NCI-H2171 treated with DMSO at 0.1 percent for 48 hours (cell line): ENCODE data around the gene C3orf20.

ENCODE experiments used
- DNase-seq: peaks from one replicate; lab custom pipeline; 2025; lab: John Stamatoyannopoulos, UW

The C3orf20 gene

DNA sequence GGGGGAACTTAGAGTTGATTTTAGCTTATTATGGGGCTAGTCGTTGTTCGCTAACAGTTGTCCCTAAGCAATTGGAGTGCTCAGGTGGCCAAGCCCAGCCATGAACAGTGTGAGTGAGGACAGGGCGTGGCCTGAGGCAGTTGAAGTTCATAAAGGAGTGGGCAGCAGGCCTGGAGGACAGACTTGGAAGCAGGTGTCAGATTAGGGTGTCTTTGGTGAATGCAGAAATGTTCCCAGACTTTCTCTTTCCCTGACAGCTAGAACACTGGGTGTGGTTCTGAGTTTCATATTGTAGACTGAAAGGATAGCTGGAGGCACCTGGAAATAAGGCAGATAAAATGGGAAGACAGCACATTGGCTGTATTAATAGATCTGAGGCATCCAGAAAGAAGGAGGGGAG, 84.0 kb downstream of the C3orf20 start:
- no peak for DNase-seq

DNA sequence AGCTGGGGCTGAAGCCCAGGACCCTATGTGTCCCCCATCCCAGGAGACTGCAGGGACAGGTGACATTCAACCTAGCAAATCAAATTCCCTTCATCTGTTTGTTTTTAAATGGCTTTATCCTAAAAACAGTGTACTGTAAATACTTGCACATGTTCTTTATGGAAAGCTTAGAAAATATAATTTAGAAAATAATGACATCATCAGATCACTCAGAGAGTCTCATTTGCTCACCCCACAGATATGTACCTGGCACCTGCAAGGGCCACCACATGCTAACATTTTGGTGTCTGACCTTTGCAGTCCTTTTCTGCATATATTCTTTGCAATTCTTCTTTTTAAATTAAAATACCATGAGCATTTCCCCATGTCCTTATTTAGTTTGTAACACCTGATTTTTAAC, 85.2 kb downstream of the C3orf20 start:
- DNase-seq = no peak

DNA sequence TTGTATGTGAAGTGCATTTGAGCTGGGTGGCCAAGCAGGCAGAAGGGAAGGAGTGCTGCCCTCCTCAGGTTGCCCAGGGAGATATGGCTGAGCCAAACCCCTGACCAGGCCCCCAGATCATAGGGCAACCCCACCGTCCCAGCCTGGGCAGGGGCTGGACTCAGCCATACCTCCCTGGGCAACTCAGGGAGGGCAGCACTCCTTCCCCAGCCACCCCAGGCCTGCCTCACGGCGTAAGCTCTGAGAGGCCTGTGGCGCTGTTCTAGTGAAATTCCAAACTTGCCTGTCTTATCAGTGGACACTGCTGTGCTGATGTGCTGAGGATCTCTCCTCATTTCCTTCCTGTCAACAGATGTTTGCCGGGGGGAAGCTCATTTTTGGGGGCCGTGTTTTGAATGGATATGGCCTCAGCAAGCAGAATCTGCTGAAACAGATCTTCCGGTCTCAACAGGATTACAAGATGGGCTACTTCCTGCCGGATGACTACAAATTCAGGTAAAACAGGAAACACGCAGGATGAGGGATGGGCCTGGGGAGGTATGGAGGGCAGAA, 86.3 kb downstream of the C3orf20 start:
- no peak for DNase-seq

DNA sequence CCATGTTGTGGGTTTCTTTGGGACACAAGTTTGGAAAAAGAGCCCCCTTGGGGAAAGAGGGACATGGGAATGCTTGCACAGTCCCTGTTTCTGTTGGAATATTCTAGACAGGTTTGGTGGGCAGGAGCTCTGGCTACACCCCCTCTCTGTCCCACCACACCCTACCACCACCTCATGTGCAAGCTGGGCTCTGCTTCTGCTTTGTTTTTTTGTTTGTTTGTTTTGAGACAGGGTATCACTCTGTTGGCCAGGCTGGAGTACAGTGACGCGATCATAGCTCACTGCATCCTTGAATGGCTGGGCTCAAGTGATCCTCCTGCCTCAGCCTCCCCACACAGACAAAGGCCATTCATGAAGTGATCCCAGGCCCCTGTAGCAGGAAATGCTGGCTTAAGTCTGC, 86.9 kb downstream of the C3orf20 start:
- DNase-seq = no peak

DNA sequence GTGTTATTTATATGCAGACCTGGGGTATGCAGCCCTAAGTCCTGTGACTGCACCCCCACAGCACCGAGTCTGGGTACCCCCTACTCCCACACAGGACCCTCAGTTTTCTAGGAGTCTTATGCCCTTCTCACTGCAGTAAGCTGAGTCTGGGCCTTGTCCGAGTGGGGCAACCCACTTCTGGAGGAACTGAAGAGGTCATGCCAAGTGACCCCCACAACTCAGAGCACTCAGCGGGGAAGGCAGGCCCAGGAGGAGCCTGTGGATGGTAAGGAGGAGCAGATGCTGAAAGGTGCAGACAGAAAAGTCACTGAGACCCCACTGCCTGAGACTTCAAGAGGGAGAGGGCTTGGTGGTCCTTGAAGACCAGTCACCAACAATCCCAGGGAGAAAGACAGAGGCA, 87.8 kb downstream of the C3orf20 start:
- DNase-seq = no peak

DNA sequence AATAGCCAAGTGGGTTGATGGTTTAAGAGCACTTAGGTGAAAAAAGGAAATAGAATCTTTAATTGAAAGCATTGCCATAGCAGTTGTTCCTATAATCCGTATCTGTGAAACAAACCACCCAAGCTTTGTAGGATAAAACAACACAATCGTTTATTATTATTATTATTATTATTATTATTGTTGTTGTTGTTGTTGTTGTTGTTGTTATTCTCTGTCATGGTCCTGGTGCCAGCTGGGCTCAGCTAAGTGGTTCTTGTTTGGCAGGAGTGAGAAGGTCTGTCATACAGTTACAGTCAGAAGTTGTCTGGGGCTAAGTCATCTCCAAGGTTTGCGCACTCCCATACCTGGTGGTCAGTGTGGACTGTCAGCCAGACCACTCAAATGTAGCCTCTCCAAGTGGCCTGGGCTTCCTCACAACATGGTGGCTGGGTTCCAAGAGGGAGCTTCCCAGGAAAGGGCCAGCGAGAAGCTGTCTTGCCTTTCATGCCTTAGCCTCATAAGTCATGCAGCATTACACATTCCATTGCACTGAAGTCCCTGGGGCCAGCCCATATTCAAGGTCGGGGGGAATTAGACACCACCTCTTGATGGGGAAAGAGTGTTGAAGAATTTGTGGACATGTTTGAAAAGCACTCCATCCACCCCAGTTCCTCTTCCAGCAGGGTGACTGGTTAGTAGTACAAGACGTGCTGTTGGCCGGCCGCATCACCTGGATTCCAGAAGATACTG, 89.6 kb downstream of the C3orf20 start:
- no peak for DNase-seq

DNA sequence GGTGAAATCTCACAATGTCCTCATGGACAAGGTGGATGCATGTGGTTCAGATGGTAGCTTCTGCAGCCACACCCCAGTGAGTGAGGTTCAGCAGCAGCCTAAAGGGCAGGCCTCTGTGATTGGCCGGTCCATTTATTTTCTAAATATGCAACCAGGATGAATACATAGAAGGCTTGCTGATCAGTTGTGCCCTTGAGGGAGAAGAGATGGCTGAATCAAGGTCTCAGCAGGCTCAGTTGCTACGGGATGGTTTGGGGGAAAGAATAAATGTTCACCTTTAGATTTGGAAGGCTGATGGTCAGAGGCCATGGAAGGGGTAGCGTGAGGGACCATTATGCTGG, 90.1 kb downstream of the C3orf20 start:
- no peak for DNase-seq

DNA sequence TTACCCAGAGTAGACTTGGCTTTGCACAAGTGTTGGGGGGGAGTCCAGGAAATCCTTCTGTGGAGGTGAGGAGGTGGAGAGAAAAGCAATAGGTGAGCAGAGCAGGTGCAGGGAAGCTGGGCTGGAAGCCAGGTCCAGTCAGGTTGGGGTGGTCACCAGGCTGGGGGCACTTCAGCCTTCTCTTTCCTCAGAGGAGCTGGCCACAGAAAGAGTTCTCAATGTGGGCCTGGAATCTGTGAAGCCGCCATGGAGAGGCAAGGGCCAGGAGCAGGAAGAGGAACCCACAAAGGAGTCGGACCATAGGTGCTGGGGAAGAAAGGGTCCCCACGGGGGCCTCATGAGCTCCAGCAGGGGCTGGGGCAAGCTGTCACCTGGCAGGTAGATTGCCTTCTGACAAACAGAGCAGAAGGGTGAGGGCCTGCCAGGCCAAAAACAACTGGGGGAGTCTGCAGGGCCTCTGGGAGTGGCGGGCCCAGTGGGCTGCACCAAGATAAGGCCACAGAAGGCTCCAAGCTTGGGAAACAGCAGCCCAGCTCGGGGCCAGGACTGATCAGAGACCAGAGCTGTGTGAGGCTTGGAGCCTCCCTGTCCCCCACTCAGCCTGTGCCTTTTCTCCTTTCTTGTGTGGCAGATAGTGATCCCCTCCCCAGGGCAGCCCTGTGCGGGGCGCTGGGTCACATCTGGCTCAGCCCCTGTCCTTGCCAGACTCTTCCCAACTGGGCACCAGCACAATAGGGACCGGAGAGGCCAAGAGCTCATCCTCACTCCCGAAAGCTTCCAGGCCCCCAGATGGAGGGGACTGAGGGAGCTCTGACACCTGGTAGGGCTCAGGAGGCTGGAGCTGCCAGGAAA, 90.9 kb downstream of the C3orf20 start:
- DNase-seq = no peak

DNA sequence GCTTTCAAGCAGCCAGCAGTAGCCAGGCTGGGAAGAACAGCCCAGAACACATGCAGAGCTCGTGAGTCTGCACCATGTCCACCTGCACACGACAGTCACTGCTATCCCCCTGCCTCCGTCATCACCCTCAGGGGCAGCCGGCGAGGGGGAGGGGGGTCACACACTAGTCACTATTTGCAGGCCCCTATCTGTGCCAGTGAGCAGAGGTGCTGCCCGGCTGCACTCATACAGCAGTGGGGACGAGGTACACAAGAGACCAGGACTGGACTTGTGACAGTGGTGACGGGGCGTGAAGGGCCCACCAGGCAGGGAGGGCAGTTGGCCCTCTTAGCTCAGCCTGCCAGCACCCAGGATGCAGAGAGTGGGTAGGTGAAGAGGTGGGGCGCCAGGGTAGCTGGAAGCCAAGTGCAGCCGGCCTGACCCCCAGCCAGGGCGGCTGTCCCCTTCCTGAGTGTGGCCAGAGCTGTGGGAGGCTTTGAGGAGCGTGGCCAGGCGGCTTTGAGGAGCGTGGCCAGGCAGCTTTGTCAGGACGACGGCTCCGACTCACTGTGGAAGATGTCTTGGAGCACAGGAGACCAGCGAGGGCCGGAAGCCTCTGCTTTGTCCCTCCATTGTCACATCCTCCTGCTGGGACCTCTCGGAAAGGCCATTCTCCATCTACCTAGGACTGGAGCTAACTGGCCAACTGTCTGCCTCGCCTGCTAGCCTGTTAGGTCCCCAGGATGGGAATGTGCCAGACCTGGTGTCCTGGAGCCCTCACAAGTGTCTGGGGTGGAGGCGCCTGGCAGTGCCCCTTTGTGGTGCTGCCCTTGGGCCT, 91.7 kb downstream of the C3orf20 start:
- DNase-seq = no peak

DNA sequence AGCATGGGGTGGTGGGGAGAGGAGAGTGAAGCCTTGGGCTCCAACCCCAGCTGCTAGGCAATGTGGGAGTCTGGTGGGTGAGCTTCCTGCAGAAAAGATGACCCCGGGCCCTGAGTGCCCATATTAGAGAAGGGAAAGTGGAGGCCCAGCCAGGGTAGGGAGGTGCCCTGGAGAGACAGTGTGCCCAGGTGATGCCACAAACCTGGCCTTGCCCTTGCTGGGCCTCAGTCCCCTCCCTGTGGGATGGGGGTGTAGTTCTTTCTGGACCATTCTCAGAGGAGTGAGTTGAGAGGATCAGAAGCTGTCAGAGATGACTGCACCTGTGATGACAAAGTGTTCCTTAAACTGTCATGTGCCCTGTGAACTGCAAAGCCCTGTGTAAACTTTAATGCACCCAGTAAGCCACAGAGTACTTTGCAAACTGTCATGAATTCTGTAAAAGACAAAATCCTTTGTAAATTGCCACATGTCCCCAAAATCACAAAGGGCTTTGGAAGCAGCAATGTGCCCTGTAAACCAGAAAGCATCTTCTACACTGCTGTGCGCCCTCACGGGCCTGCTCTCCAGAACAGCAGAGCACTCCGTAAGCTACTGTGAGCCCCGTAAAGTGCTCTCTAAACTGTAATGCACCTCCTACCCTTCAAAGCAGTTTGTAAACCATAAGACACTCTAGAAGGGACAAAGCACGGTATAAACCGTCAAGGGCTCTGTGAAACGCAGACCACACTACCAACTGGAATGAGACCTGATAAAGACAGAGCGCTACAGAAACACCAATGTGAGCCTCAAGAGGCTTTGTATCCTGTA, 92.5 kb downstream of the C3orf20 start:
- no peak for DNase-seq

DNA sequence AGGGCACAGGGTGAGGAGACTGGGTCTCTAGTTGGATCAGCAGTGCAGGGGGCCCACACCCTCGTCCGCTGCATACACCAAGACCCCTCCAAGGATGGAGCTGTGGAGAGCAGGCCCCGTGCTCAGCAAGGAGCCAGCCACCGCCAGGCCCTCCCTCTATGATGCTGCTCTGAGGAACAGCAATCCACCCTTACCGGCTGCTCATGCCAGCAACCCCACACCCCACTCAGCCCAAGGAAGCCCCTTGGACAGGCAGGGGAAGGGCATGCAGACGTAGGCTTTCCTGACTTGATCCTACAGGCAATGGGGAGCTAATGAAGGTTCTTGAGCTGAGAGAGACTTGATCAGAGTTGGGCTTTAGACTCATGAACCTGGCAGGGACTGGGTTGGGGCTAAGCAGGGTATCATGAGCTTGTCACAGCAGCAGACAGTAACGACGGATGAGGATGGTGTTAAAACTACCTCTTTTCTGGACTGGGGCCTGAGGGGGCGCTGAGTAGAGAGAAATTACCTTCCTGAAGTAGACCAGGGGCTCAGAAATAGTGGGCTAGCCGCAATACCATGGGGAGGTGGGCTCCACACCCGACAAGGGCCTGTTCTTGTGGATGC, 93.3 kb downstream of the C3orf20 start:
- DNase-seq = no peak

DNA sequence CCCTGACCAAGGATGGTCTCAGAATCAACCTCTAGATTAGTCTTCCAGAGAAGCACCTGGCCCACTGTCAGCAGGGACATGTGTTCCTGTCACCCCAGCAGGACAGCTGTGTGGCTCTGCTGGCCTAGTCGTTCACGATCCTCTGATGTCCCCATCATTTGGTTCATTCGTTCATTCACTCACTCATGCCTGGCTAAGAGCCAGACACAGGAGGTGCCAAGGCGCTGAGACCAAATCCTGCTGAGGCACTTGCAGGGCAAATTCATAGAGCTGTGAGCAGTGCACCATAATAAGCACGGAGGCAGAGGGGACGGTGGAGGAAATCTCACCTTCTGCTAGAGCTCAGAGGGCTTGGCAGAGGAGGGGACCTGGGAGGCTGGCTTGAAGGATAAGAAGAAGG, 93.9 kb downstream of the C3orf20 start:
- DNase-seq = no peak

DNA sequence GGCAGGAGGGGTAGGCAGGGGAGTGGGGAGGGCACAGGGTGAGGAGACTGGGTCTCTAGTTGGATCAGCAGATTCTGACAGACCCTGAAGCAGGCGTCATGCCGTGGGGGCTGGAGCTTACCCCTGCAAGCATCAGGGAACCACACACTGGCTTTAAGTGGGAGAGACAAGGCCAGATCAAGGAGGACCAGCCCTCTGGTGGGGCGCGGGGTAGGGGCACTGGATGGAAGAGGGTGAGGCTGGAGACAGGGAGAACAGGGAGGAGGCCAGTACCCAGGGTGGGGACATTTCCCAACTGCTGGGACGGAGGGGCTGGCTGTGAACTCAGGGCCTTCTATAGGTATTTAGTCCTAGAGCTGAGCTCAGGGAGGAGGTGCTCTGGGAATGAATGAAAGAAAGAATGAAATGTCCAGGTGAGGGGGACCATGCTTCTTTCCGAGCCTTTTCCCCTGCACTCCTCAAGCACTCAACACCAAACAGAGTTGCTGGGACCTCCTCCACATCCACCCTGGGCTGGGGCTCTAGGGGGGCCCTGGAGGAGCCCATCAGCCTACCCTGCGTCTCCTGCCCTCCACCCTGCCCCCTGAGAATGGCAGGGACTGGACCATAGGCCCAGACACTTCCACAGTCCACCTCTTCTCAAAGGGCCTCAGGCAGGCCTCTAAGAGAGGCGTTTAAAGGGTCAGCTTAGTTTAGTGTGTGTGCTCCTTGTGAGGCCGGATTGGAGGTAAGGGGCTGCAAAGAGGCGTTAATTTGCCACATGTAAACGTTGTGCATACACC, 94.8 kb downstream of the C3orf20 start:
- no peak for DNase-seq

DNA sequence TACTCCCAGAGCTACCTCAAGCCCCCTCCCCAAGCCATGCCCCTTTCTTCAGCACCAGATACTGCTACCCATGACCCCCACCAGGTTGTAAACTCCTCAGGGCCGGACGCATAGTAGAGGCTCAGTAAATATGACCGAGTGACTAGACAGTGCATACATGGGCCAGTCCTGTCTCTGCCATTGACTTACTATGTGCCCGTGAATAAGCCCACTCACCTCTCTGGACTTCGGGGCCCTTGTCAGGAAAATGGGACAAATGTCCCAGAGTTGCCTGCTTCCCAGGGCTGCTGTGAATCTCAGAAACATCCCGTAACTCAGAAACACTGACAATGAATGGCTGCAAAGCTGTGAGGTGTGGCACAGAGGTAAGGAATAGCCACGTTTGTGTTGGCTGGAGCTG, 95.7 kb downstream of the C3orf20 start:
- no peak for DNase-seq

DNA sequence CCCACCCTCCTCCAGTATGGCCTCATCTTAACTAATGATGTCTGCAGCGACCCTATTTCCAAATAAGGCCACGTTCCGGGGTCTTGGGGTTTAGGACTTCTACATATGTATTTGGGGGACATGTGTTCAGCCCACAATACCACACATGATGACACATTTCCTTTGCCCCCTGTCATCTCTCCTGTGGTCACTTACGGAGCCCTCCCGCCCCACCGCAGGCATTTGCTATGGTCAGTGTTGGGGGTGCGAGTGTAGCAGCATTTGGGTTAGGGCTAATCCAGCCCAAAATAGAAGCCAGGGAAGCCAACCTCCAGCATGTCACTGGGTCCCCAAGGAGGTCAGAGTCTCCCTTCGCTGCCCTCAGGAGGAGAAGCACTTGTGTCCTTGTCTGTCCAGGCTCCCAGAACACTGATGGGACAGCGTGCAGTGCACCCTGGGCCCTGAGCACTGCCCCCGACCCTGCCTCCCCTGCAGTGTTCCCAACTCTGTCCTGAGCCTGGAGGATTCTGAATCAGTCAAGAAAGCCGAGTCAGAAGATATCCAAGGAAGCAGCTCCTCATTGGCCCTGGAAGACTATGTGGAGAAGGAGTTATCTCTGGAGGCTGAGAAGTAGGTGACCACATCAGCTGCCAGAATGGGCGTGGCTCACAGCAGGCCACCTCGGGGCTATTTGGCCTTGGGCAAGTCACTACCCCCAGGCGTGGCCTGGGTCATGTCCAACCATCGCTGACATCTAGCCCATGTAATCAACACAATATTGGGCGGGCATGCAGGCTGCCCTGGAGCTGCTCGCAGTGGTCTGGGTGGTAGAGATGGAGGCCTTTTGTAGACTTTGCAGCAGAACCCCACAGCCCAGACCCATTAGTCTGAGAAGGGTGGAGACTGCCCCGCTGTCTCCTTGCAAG, 96.9 kb downstream of the C3orf20 start:
- DNase-seq = no peak

DNA sequence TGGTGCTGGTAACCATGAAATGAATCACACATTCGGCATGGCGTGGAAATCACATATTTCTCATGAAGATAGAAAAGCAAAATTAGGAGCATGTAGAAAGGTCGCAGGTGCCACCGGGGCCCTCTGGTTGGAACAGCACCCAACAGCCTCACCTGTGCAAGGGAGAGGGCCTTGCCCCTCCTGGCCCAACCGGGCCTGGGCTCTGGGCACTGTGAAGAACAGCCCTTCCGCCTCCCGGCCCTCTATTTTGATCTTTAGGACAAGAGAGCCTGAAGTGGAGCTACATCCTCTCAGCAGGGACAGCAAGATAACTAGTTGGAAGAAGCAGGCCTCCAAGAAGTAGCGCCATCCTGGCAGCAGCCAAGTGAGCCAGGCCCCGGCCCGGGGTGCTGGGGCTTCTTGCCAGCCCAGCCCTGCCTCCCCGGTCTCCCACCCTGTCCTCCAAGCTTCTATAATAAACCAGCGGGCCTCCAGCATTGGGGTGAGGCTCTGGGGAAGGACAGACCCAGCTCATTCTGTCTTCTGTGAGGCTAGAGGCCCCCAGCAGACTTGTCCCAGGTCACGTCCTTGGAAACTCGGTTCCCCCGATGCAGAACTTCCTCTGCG, 97.7 kb downstream of the C3orf20 start:
- no peak for DNase-seq

DNA sequence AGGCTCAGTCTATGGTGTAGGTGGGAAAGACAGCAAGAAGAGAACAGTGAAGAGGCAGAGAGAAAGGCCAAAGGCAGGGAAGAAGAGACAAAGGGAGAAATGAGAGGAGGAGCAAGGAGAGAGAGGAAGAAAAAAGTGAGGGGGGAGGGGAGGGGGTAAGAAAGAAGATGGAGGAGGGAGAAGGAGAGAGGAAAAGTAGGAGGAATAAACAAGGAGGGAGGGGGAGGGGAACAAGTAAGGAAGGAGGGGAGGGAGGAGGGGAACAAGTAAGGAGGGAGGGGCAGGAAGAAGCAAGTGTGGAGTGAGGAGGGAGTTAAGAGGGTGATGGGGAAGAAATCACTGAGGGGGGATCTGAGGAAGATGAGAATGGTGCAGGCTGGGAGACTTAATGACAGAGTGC, 98.3 kb downstream of the C3orf20 start:
- no peak for DNase-seq

DNA sequence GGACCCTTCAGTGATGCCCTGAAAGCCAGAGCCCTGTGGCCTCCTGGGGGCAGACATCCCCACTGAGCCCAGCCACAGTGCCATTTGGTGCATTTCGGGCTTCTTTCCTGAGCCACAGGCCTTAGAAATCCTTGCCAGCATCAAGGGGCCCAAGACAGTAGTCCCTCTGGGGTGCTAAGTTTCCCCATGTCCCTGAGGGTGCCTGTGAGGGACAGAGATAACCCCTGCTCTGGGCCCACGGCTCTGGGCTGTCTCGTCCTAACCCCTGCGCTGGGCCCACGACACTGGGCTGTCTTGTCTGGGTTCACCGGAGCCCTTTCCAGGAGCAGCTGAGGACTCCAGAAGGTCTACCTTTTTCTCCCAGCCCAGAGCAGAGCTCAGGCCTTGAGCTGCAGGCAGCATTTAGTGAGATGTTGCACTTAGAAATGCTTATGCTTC, 98.8 kb downstream of the C3orf20 start:
- no peak for DNase-seq

DNA sequence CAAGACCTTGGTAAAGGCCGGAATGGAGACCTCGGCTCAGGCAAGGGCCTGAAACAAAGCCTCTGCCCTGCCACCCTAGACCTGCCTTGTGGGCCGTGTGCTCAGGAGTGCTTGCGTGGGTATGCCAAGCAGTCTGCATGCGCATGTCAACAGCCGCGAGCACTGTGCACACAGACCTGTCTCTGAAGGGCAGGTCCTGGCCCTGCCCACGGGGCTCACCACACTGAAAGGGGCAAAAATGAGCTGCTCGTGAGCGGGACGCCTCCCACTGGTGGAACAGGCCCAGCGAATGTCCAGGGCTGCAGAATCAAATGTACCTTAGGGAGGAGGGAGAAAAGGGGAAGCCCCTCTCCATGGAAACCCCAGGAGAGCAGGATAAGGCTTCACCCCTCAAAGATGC, 99.5 kb downstream of the C3orf20 start:
- DNase-seq = no peak
